ENCODE measurements around the gene RAX2.

The RAX2 gene

GRCh38 chr19:3722443-3723109, 49.5 kb downstream of the RAX2 start:
- no peak for DNase-seq

DNA sequence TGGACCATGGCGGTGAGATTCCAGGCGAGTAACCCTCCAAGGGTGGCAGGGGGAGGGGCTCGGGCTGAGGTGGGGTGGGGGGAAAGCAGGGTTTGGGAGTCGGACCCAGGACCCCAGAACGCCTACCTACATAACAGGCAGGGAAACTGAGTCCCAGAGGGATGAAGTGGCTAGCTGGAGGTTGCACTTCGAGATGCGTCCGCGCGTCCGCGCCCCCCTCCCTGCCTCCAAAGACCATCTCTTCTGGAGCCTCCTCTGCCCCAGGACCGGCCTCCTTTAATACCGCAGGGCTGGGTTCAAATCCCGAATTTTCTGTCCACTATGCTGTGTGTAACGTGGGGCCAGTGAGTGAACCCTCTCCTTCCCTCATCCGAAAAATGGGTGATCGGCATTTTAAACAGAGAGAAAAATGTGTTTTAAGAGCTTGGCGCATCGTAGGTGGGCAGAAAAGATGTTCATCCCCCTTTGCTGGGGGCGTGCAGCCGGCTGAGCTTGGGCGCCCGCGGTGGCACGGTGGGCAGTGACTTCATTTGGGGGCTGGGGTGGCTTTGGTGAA, 50.1 kb downstream of the RAX2 start:
- DNase-seq = no peak

GRCh38 chr19:3721131-3721886, 50.7 kb downstream of the RAX2 start:
- DNase-seq = peak; percentile 90

- DNase-seq = no peak
Measured at GRCh38 chr19:3720349-3720917, 51.6 kb downstream of the RAX2 start.

DNA sequence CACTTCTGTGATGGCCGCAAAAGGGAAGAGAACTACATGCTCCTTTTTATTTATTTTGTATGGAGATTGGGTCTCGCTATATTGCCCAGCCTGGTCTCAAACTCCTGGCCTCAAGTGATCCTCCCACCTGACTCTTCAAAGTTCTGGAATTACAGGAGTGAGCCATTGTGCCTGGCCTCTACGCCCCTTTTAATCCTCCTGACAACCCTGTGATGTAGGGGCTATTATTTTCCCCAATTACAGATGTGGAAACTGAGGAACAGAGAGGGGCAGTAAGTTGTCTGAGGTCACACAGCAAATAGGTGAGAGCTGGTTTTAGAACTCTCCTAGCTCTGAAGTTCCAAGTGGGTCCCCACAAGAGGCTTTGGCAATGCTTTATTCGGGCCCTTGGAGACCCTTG, 52.2 kb downstream of the RAX2 start:
- DNase-seq = no peak
